HepG2 (cell line): Measurements from ENCODE around the gene DTD2.

Source experiments
- ARNT ChIP-seq: fragments of 450-650 bp; IDR thresholded peaks from 2 replicates; pipeline ENCODE4 v1.6.1; 2017
- ERF ChIP-seq: IDR thresholded peaks from 2 replicates; pipeline ENCODE4 v1.6.1; 2018; ENCODE audit warnings: missing biosample characterization, missing genetic modification reagents

DNA sequence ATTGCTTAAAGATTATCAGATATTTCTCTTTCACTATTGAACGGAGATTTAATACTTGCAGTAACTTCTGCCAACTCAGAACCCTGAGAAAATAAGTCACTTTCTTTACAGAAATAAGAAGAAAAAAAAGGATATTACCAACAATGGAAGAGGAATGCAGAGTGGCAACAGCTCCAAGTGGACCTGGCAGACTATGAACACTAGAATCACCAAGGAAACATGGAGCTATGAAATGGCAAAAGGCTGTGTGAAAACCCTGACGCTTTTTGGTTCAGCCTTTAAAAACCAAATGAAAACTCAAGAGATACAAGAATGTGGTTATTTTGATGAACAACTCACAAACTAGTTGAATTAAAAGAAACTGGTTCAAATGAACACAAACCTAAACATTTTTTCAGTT, 17.7 kb downstream of the DTD2 start:
- TF ChIP-seq ERF (CRISPR knock-in tag) (no peak), ARNT (no peak)
